Endothelial cell of umbilical vein (primary cell): Measurements from ENCODE around the gene BRCA2. TPM values are rescaled to one million over a fixed set of nuclear protein-coding genes. Genes with fewer than 3 reads are reported as not detected.

Experiments used
- BruUV-seq: library from RNA; stranded (reverse); fragments of 400-500 nt; replicated peaks from 2 replicates; lab custom pipeline; 2021; lab: Mats Ljungman, UMichigan
- CTCF ChIA-PET: fragments of 300-600, 350-600 bp; sonication (Branson Sonifier 250); formaldehyde crosslinking; loops from one replicate; lab custom pipeline; 2021; ENCODE audit warnings: antibody characterized with exemption, inconsistent platforms; lab: Charles Lee
- POLR2A ChIA-PET: fragments of 300-600, 350-600 bp; sonication (Branson Sonifier 250); formaldehyde crosslinking; loops from one replicate; lab custom pipeline; 2021; ENCODE audit warnings: antibody characterized with exemption, inconsistent platforms; lab: Charles Lee
- DNase-seq: peaks from one replicate; pipeline ENCODE4 v3.0.0-alpha.2; 2011; ENCODE audit warnings: low read depth, low spot score
- FAIRE-seq: peaks from 2 replicates; lab custom pipeline; 2011; peaks lifted over from hg19 to GRCh38; lab: Jason Lieb, UNC
- H2AFZ ChIP-seq: 2 replicates; pipeline ENCODE4 v1.6.0; 2012; ENCODE audit warnings: low read depth, low read length, control low read depth, inconsistent platforms
- H3K27ac ChIP-seq: 2 replicates; pipeline ENCODE4 v1.5.1; 2011; ENCODE audit warnings: low read depth, mild to moderate bottlenecking, control low read depth, low read length, moderate library complexity; ENCODE audit not compliant: insufficient read depth
- H3K27me3 ChIP-seq, 2 experiments: 2 replicates each; pipeline versions ENCODE4 v1.6.0 to v1.6.1; 2011; ENCODE audit warnings: low read length in 2 of 2, mixed read lengths in 1 of 2; ENCODE audit not compliant: control insufficient read depth in 2 of 2, insufficient read depth in 2 of 2
- H3K36me3 ChIP-seq, 2 experiments: 2 replicates in 1 of 2; 3 replicates in 1 of 2; pipeline ENCODE4 v1.5.1; 2011; ENCODE audit warnings: low read length in 2 of 2, mild to moderate bottlenecking in 1 of 2, moderate library complexity in 1 of 2; ENCODE audit not compliant: control insufficient read depth in 2 of 2, insufficient read depth in 2 of 2; ENCODE audit errors: extremely low read depth in 1 of 2
- H3K4me1 ChIP-seq: 3 replicates; pipeline ENCODE4 v1.5.1; 2011; ENCODE audit warnings: mild to moderate bottlenecking, low read length; ENCODE audit not compliant: control insufficient read depth, insufficient read depth; ENCODE audit errors: extremely low read depth
- H3K4me2 ChIP-seq: 2 replicates; pipeline ENCODE4 v1.6.1; 2011; ENCODE audit warnings: low read length, control low read depth, mixed read lengths; ENCODE audit not compliant: insufficient read depth
- H3K4me3 ChIP-seq, 3 experiments: fragments of 200-600 bp in 1 of 3; sonication (generic), shearing (Covaris generic) in 1 of 3; replicated peaks in 1 of 3; 2 replicates each; pipeline ENCODE4 v1.5.1; 2011 to 2016; ENCODE audit warnings: control low read depth in 3 of 3, low read length in 3 of 3, mild to moderate bottlenecking in 2 of 3, inconsistent platforms in 1 of 3, low read depth in 1 of 3, moderate library complexity in 1 of 3; ENCODE audit not compliant: insufficient read depth in 1 of 3
- H3K79me2 ChIP-seq: 2 replicates; pipeline ENCODE4 v1.6.0; 2012; ENCODE audit warnings: low read length, inconsistent platforms; ENCODE audit not compliant: control insufficient read depth, insufficient read depth
- H3K9ac ChIP-seq: replicated peaks from 2 replicates; pipeline ENCODE3; 2011; ENCODE audit warnings: low read length, control low read depth; ENCODE audit not compliant: insufficient read depth; ENCODE audit errors: extremely low read depth
- H3K9me1 ChIP-seq: replicated peaks from 3 replicates; pipeline ENCODE4 v1.6.0; 2011; ENCODE audit warnings: mild to moderate bottlenecking, low read length; ENCODE audit not compliant: control insufficient read depth, insufficient read depth; ENCODE audit errors: extremely low read depth
- H3K9me3 ChIP-seq: replicated peaks from 2 replicates; pipeline ENCODE4 v1.5.1; 2012; ENCODE audit warnings: low read length, inconsistent platforms; ENCODE audit not compliant: control insufficient read depth, insufficient read depth
- H4K20me1 ChIP-seq: replicated peaks from 2 replicates; pipeline ENCODE3; 2011; ENCODE audit warnings: mild to moderate bottlenecking, low read length; ENCODE audit not compliant: control insufficient read depth, insufficient read depth; ENCODE audit errors: extremely low read depth
- CTCF ChIP-seq, 2 donors: IDR thresholded peaks; 1 replicate in 1 of 2; 2 replicates in 1 of 2; pipeline ENCODE4 v1.5.1; 2011; ENCODE audit warnings: low read length in 2 of 2, mild to moderate bottlenecking in 2 of 2, moderate library complexity in 2 of 2, control low read depth in 1 of 2, inconsistent platforms in 1 of 2, low read depth in 1 of 2; ENCODE audit not compliant: insufficient read depth in 1 of 2; ENCODE audit errors: extremely low read depth in 1 of 2
- EZH2 ChIP-seq: IDR thresholded peaks from 2 replicates; pipeline ENCODE4 v1.6.1; 2012; ENCODE audit warnings: borderline replicate concordance, low read depth, mild to moderate bottlenecking, moderate library complexity, low read length, inconsistent platforms; ENCODE audit not compliant: severe bottlenecking
- FOS ChIP-seq: IDR thresholded peaks from 2 replicates; pipeline ENCODE4 v1.6.1; 2011; ENCODE audit warnings: mild to moderate bottlenecking, low read length, moderate library complexity, borderline replicate concordance; ENCODE audit not compliant: insufficient read depth
- GATA2 ChIP-seq: IDR thresholded peaks from 2 replicates; pipeline ENCODE4 v1.7.0; 2011; ENCODE audit warnings: low read depth, mild to moderate bottlenecking, moderate library complexity, mixed read lengths, low read length; ENCODE audit not compliant: insufficient read length, insufficient read depth
- JUN ChIP-seq: IDR thresholded peaks from 2 replicates; pipeline ENCODE4 v1.6.1; 2011; ENCODE audit warnings: borderline replicate concordance, low read depth; ENCODE audit not compliant: insufficient read length, insufficient read depth
- MYC ChIP-seq: IDR thresholded peaks from one replicate; pipeline ENCODE4 v1.6.1; 2011; ENCODE audit warnings: mild to moderate bottlenecking, low read depth, low read length
- POLR2A ChIP-seq: IDR thresholded peaks from 2 replicates; pipeline ENCODE4 v1.6.1; 2012; ENCODE audit warnings: low read depth, mild to moderate bottlenecking, control low read depth, low read length
- POLR2AphosphoS5 ChIP-seq: IDR thresholded peaks from 2 replicates; pipeline ENCODE4 v1.6.1; 2012; ENCODE audit warnings: low read depth, mild to moderate bottlenecking, control low read depth, low read length, moderate library complexity; ENCODE audit not compliant: insufficient read depth
- dilution Hi-C: fragments of 300-500 bp; cut with MboI; formaldehyde crosslinking; loops from one replicate; pipeline ENCODE4 v1.15.0; 2019; ENCODE audit warnings: low sequenced_read_pairs; ENCODE audit not compliant: extremely low pct_ligation_motif_present
- intact Hi-C: fragments of 100-400 bp; cut with micrococcal nuclease; formaldehyde crosslinking; loops from one replicate; pipeline ENCODE4 v1.10.0; 2022
- polyA plus RNA-seq, 4 experiments: library from polyadenylated mRNA; depleted of rRNA in 3 of 4; stranded (reverse) in 3 of 4; unstranded in 1 of 4; fragments of >200 nt; gene quantifications; 2 replicates each; pipeline versions ENCODE4 v1.2.1 to v1.2.3, GENCODE V29; 2011 to 2012; ENCODE audit warnings: missing spikeins in 1 of 4
- total RNA-seq: library from RNA; stranded (reverse); gene quantifications from 2 replicates; pipeline ENCODE4 v1.2.3, GENCODE V29; 2021
- TF ChIP-seq, protein P1 (sequence below): IDR thresholded peaks from 2 replicates; pipeline ENCODE4 v1.6.1; 2011; ENCODE audit not compliant: insufficient read depth, insufficient read length

Gene BRCA2
- total and polyA plus RNA-seq, 2 donors (not counting 3 experiments of a cell fraction or from before 2014, with no cell fraction given), result 2.9 to 17.5 TPM

GRCh38 chr13:32266130-32266529 lies 49.2 kb upstream of the BRCA2 start:
- H3K27me3 ChIP-seq, result no peaks in the 10 kb centered on the region
- no peak for DNase-seq
- FAIRE-seq, result no peak
- dilution Hi-C loops, result no loop called here
- TF ChIP-seq JUN, result no peak
- no peak for TF ChIP-seq MYC
- TF ChIP-seq GATA2, result no peak
- TF ChIP-seq, protein P1, sequence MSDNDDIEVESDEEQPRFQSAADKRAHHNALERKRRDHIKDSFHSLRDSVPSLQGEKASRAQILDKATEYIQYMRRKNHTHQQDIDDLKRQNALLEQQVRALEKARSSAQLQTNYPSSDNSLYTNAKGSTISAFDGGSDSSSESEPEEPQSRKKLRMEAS, result no peak
- no peak for TF ChIP-seq POLR2AphosphoS5
- no peak for TF ChIP-seq EZH2
- TF ChIP-seq CTCF (IDR thresholded peaks at IDR 0.05; ENCODE audit: extremely low read depth in 1 of 2, insufficient read depth in 1 of 2, low read depth in 1 of 2, low read length in 2 of 2), result no peak
- TF ChIP-seq POLR2A, result no peak
- TF ChIP-seq FOS, result no peak
- H3K4me2 ChIP-seq, result peak overlapping the region; percentile 1
- ChIA-PET POLR2A (interaction anchor here (1.0 kb wide), 1 partner anchor 10 kb away, joined by 3 read pairs; no protein-coding TSS in a partner anchor), CTCF (interaction anchor here (1.1 kb wide), 1 partner anchor 19 kb away, joined by 4 read pairs; no protein-coding TSS in a partner anchor)
- H4K20me1 ChIP-seq, result no peaks in the 10 kb centered on the region
- BruUV-seq, result no TSS peak
- peaks cover 34% of the 10 kb centered on the region for H3K79me2 ChIP-seq
- H3K9ac ChIP-seq, result no peak overlapping the region
- peaks cover 3 to 22% of the 10 kb centered on the region in 2 experiments for H3K36me3 ChIP-seq
- peak overlapping the region; percentile 95 for H3K27ac ChIP-seq
- H3K4me3 ChIP-seq, result no peak overlapping the region
- intact Hi-C loops, result no loop called here
- peaks cover 72% of the 10 kb centered on the region for H3K4me1 ChIP-seq
- no peaks in the 10 kb centered on the region for H3K9me1 ChIP-seq
- H2AFZ ChIP-seq, result no peak overlapping the region
- H3K9me3 ChIP-seq, result no peaks in the 10 kb centered on the region
